HEK293 (cell line): Measurements from ENCODE around the gene DNMBP.
A peak's percentile ranks its signal among the peaks of the same experiment; 100 is the strongest.

ENCODE experiments used
- CTCF ChIA-PET: fragments of 350-600 bp; formaldehyde crosslinking; extraction: SDS; loops from one replicate; lab custom pipeline; 2021; ENCODE audit warnings: antibody characterized with exemption; lab: Yijun Ruan, JAX
- POLR2A ChIA-PET: fragments of 300-600 bp; formaldehyde crosslinking; extraction: SDS; loops from one replicate; lab custom pipeline; 2020; ENCODE audit warnings: antibody characterized with exemption, inconsistent platforms; lab: Yijun Ruan, JAX
- H3K27ac ChIP-seq: fragments of 200-500 bp; sonication (Bioruptor generic); 2 replicates; pipeline ENCODE4 v1.5.1; 2014; ENCODE audit warnings: low read depth, low read length, control low read depth, inconsistent platforms; ENCODE audit errors: extremely low read depth
- H3K36me3 ChIP-seq, 2 experiments: fragments of 200-500 bp in 1 of 2; sonication (Bioruptor generic) in 1 of 2; 1 replicate in 1 of 2; 2 replicates in 1 of 2; pipeline ENCODE4 v1.5.1; 2014 to 2017; ENCODE audit warnings: inconsistent platforms in 2 of 2, low read length in 2 of 2; ENCODE audit not compliant: control insufficient read depth in 2 of 2, insufficient read depth in 1 of 2
- H3K4me1 ChIP-seq: fragments of 200-500 bp; sonication (Bioruptor generic); 2 replicates; pipeline ENCODE4 v1.5.1; 2014; ENCODE audit warnings: mild to moderate bottlenecking, low read length, inconsistent platforms; ENCODE audit not compliant: control insufficient read depth, insufficient read depth
- H3K4me3 ChIP-seq: 2 replicates; pipeline ENCODE4 v1.5.1; 2011; ENCODE audit warnings: low read depth, mild to moderate bottlenecking, control low read depth, low read length, moderate library complexity
- H3K9me3 ChIP-seq: fragments of 200-500 bp; sonication (Bioruptor generic); 2 replicates; pipeline ENCODE4 v1.5.1; 2014; ENCODE audit warnings: low read depth, low read length, inconsistent platforms; ENCODE audit not compliant: control insufficient read depth, insufficient read depth
- BCL11B ChIP-seq: fragments of 450-650 bp; formaldehyde crosslinking; IDR thresholded peaks from 2 replicates; pipeline ENCODE4 v1.5.1; 2016; ENCODE audit warnings: low read depth, missing biosample characterization, missing genetic modification characterization
- INSM2 ChIP-seq: fragments of 450-650 bp; formaldehyde crosslinking; IDR thresholded peaks from 2 replicates; pipeline ENCODE4 v1.5.1; 2016; ENCODE audit warnings: missing biosample characterization, missing genetic modification characterization
- PRDM10 ChIP-seq: fragments of 450-650 bp; formaldehyde crosslinking; IDR thresholded peaks from 2 replicates; pipeline ENCODE4 v1.5.1; 2016; ENCODE audit warnings: missing biosample characterization, missing genetic modification characterization
- SP3 ChIP-seq: fragments of 450-650 bp; formaldehyde crosslinking; IDR thresholded peaks from 2 replicates; pipeline ENCODE4 v1.5.1; 2016; ENCODE audit warnings: missing biosample characterization, missing genetic modification characterization
- YY2 ChIP-seq: fragments of 450-650 bp; formaldehyde crosslinking; IDR thresholded peaks from 2 replicates; pipeline ENCODE4 v1.5.1; 2016; ENCODE audit warnings: missing biosample characterization, missing genetic modification characterization
- ZIC2 ChIP-seq: fragments of 450-650 bp; formaldehyde crosslinking; IDR thresholded peaks from 2 replicates; pipeline ENCODE4 v1.5.1; 2016; ENCODE audit warnings: missing biosample characterization, missing genetic modification characterization
- ZNF121 ChIP-seq: fragments of 450-650 bp; formaldehyde crosslinking; IDR thresholded peaks from 2 replicates; pipeline ENCODE4 v1.5.1; 2016; ENCODE audit warnings: missing biosample characterization, missing genetic modification characterization
- ZNF184 ChIP-seq: fragments of 450-650 bp; IDR thresholded peaks from 2 replicates; pipeline ENCODE4 v1.5.1; 2018; ENCODE audit warnings: missing biosample characterization, mild to moderate bottlenecking, missing genetic modification characterization
- ZNF341 ChIP-seq: fragments of 450-650 bp; formaldehyde crosslinking; IDR thresholded peaks from 2 replicates; pipeline ENCODE4; 2016; ENCODE audit warnings: low read depth, missing biosample characterization, missing genetic modification characterization
- ZNF530 ChIP-seq: fragments of 450-650 bp; formaldehyde crosslinking; IDR thresholded peaks from 2 replicates; pipeline ENCODE4 v1.5.1; 2016; ENCODE audit warnings: low read depth, missing biosample characterization, missing genetic modification characterization
- ZNF600 ChIP-seq: fragments of 450-650 bp; formaldehyde crosslinking; IDR thresholded peaks from 2 replicates; pipeline ENCODE4 v1.5.1; 2016; ENCODE audit warnings: missing biosample characterization, missing genetic modification characterization
- ZNF624 ChIP-seq: fragments of 450-650 bp; formaldehyde crosslinking; IDR thresholded peaks from 2 replicates; pipeline ENCODE4 v1.5.1; 2017; ENCODE audit warnings: missing biosample characterization, missing genetic modification characterization
- ZNF639 ChIP-seq: fragments of 450-650 bp; formaldehyde crosslinking; IDR thresholded peaks from 2 replicates; pipeline ENCODE4 v1.5.1; 2016; ENCODE audit warnings: missing biosample characterization, missing genetic modification characterization
- ZNF654 ChIP-seq: fragments of 450-650 bp; formaldehyde crosslinking; IDR thresholded peaks from 2 replicates; pipeline ENCODE4 v1.5.1; 2016; ENCODE audit warnings: low read depth, missing biosample characterization, missing genetic modification characterization
- ZNF664 ChIP-seq: fragments of 450-650 bp; formaldehyde crosslinking; IDR thresholded peaks from 2 replicates; pipeline ENCODE4 v1.5.1; 2016; ENCODE audit warnings: missing biosample characterization, missing genetic modification characterization
- ZXDB ChIP-seq: fragments of 450-650 bp; formaldehyde crosslinking; IDR thresholded peaks from 2 replicates; pipeline ENCODE4 v1.5.1; 2016; ENCODE audit warnings: missing biosample characterization, missing genetic modification characterization

The DNMBP gene

GRCh38 chr10:100046021-100046486 is 36.3 kb upstream of the DNMBP start (continued):
- TF ChIP-seq ZNF530 (tag by site-specific recombination) (no peak), BCL11B (tag by site-specific recombination) (no peak)

GRCh38 chr10:100045592-100045991 is 35.8 kb upstream of the DNMBP start:
- H3K36me3 ChIP-seq = no peaks in the 10 kb centered on the region
- H3K4me1 ChIP-seq = peaks cover 5% of the 10 kb centered on the region; the same call in 1 of the 2 replicates
- no peak overlapping the region for H3K4me3 ChIP-seq
- TF ChIP-seq ZNF664 (tag by site-specific recombination) (peak; percentile 95), ZXDB (tag by site-specific recombination) (no peak)
- no peaks in the 10 kb centered on the region for H3K9me3 ChIP-seq
- H3K27ac ChIP-seq = no peak overlapping the region
- POLR2A ChIA-PET = interaction anchor here (1.0 to 1.2 kb wide), 2 partner anchors 62 to 200 kb away, joined by 3 read pairs; no protein-coding TSS in a partner anchor
- CTCF ChIA-PET = interaction anchor here (0.5 to 15.7 kb wide), 78 partner anchors 8 to 1811 kb away, joined by 3 to 264 read pairs (median 4); partner anchors contain the start of genes COX15, CUTC and DNMBP

- Histone ChIP-seq H3K36me3 (no peaks in the 10 kb centered on the region), H3K27ac (peak overlapping the region; percentile 1; the same call in 1 of the 2 replicates), H3K9me3 (no peaks in the 10 kb centered on the region), H3K4me3 (no peak overlapping the region), H3K4me1 (peaks cover 5% of the 10 kb centered on the region; the same call in 1 of the 2 replicates)
- POLR2A ChIA-PET = interaction anchor here (0.5 to 0.6 kb wide), 2 partner anchors 198 to 240 kb away, joined by 3 read pairs; no protein-coding TSS in a partner anchor
- TF ChIP-seq ZNF341 (tag by site-specific recombination) = peak; percentile 51; the same call in 1 of the 2 replicates
- no peak for TF ChIP-seq ZNF184 (tag by site-specific recombination)
- TF ChIP-seq ZIC2 (tag by site-specific recombination) = peak; percentile 33
- TF ChIP-seq, all 188 proteins: peak for 2
- CTCF ChIA-PET = interaction anchor here (0.6 to 15.7 kb wide), 3 partner anchors 32 to 192 kb away, joined by 3 to 264 read pairs (median 5); no protein-coding TSS in a partner anchor
These were observed 34.0 kb upstream of the DNMBP start for GRCh38 chr10:100043796-100044195.

- Histone ChIP-seq H3K4me3 (no peak overlapping the region), H3K4me1 (peaks cover 5% of the 10 kb centered on the region; the same call in 1 of the 2 replicates), H3K27ac (no peak overlapping the region; the same call in 1 of the 2 replicates), H3K9me3 (no peaks in the 10 kb centered on the region), H3K36me3 (no peaks in the 10 kb centered on the region)
- TF ChIP-seq ZNF639 (no peak), ZNF121 (tag by site-specific recombination) (peak; percentile 28; the same call in 1 of the 2 replicates), ZNF624 (tag by site-specific recombination) (no peak), YY2 (tag by site-specific recombination) (no peak), INSM2 (tag by site-specific recombination) (0 out of 2 replicates have a peak, but pooled peaks have one; percentile 26), SP3 (tag by site-specific recombination) (peak; percentile 15; the same call in 1 of the 2 replicates), PRDM10 (0 out of 2 replicates have a peak, but pooled peaks have one; percentile 20), ZNF654 (tag by site-specific recombination) (no peak; the same call in 1 of the 2 replicates), ZNF600 (tag by site-specific recombination) (0 out of 2 replicates have a peak, but pooled peaks have one; percentile 28)
- ChIA-PET CTCF (interaction anchor here (0.6 to 15.7 kb wide), 4 partner anchors 11 to 192 kb away, joined by 3 to 264 read pairs (median 4); no protein-coding TSS in a partner anchor), POLR2A (no interaction called here)
These were observed 33.6 kb upstream of the DNMBP start for GRCh38 chr10:100043344-100043743.
